ENCODE measurements around the gene TFF3.

The TFF3 gene

GRCh38 chr21:42291751-42292562, 23.3 kb downstream of the TFF3 start:
- H3K4me3 ChIP-seq (ENCODE audit: low read depth, low read length), result no peak overlapping the region
- TF ChIP-seq ZBTB8A (tag by site-specific recombination; IDR thresholded peaks at IDR 0.05) (no peak), ZIC2 (tag by site-specific recombination; IDR thresholded peaks at IDR 0.05) (peak; percentile 35; the same call in 1 of the 2 replicates), ZNF423 (tag by site-specific recombination; IDR thresholded peaks at IDR 0.05) (0 out of 2 replicates have a peak, but pooled peaks have one; percentile 9), ZNF548 (tag by site-specific recombination; IDR thresholded peaks at IDR 0.05) (no peak), HIC1 (tag by site-specific recombination; IDR thresholded peaks at IDR 0.05) (peak; percentile 54; the same call in 1 of the 2 replicates)
- no peaks in the 10 kb centered on the region for H3K9me3 ChIP-seq (ENCODE audit: control insufficient read depth, insufficient read depth, low read depth, low read length)
- peaks cover 0 to 13% of the 10 kb centered on the region in 2 experiments; a peak in 2 of 3 replicates for H3K36me3 ChIP-seq (ENCODE audit: control insufficient read depth in 2 of 2, insufficient read depth in 1 of 2, low read length in 2 of 2)
- ChIA-PET POLR2A (no interaction called here), CTCF (interaction anchor here (1.1 to 1.8 kb wide), 2 partner anchors 17 to 33 kb away, joined by 3 to 6 read pairs; no protein-coding TSS in a partner anchor)
- H3K4me1 ChIP-seq (ENCODE audit: control insufficient read depth, insufficient read depth, low read length), result no peaks in the 10 kb centered on the region
- no peak overlapping the region for H3K27ac ChIP-seq (ENCODE audit: extremely low read depth, low read depth, low read length)

GRCh38 chr21:42291003-42291750, 24.0 kb downstream of the TFF3 start:
- H3K4me1 ChIP-seq (ENCODE audit: control insufficient read depth, insufficient read depth, low read length), result no peaks in the 10 kb centered on the region
- H3K4me3 ChIP-seq (ENCODE audit: low read depth, low read length), result no peak overlapping the region
- H3K9me3 ChIP-seq (ENCODE audit: control insufficient read depth, insufficient read depth, low read depth, low read length), result no peaks in the 10 kb centered on the region
- ChIA-PET POLR2A (no interaction called here), CTCF (interaction anchor here (1.0 to 1.8 kb wide), 3 partner anchors 18 to 146 kb away, joined by 3 to 6 read pairs (median 5); no protein-coding TSS in a partner anchor)
- TF ChIP-seq ZNF394 (tag by site-specific recombination; IDR thresholded peaks at IDR 0.05; ENCODE audit: borderline replicate concordance), result no peak
- TF ChIP-seq ZBTB26 (tag by site-specific recombination; optimal IDR thresholded peaks at IDR 0.05), result no peak
- H3K27ac ChIP-seq (ENCODE audit: extremely low read depth, low read depth, low read length), result no peak overlapping the region
- H3K36me3 ChIP-seq (ENCODE audit: control insufficient read depth in 2 of 2, insufficient read depth in 1 of 2, low read length in 2 of 2), result peaks cover 0 to 13% of the 10 kb centered on the region in 2 experiments; a peak in 2 of 3 replicates

GRCh38 chr21:42290505-42290904, 24.7 kb downstream of the TFF3 start:
- POLR2A ChIA-PET, result no interaction called here
- no peaks in the 10 kb centered on the region for H3K9me3 ChIP-seq (ENCODE audit: control insufficient read depth, insufficient read depth, low read depth, low read length)
- CTCF ChIA-PET, result interaction anchor here (0.8 to 1.8 kb wide), 3 partner anchors 19 to 145 kb away, joined by 3 to 6 read pairs (median 5); no protein-coding TSS in a partner anchor

More at GRCh38 chr21:42290505-42290904, 24.7 kb downstream of the TFF3 start:
- Histone ChIP-seq H3K4me1 (ENCODE audit: control insufficient read depth, insufficient read depth, low read length) (no peaks in the 10 kb centered on the region), H3K27ac (ENCODE audit: extremely low read depth, low read depth, low read length) (no peak overlapping the region), H3K36me3 (ENCODE audit: control insufficient read depth in 2 of 2, insufficient read depth in 1 of 2, low read length in 2 of 2) (peaks cover 0 to 13% of the 10 kb centered on the region in 2 experiments; a peak in 2 of 3 replicates), H3K4me3 (ENCODE audit: low read depth, low read length) (no peak overlapping the region)
- TF ChIP-seq SALL2 (tag by site-specific recombination; IDR thresholded peaks at IDR 0.05; ENCODE audit: borderline replicate concordance) (no peak), BCL6B (tag by site-specific recombination; IDR thresholded peaks at IDR 0.05) (no peak), ZNF404 (tag by site-specific recombination; IDR thresholded peaks at IDR 0.05) (no peak), PRDM1 (tag by site-specific recombination; IDR thresholded peaks at IDR 0.05) (no peak), ZNF76 (tag by site-specific recombination; IDR thresholded peaks at IDR 0.05; ENCODE audit: borderline replicate concordance, low read depth) (no peak), ZNF202 (tag by site-specific recombination; IDR thresholded peaks at IDR 0.05; ENCODE audit: borderline replicate concordance) (no peak), CTCF (tag by site-specific recombination; IDR thresholded peaks at IDR 0.05) (no peak)
